Measurements from ENCODE around the gene COL28A1.
"Not testable (repeated sequence)": the region's sequence is repeated elsewhere in the genome, so short reads cannot be mapped to it uniquely, and the experiment has no call there.

The COL28A1 gene

GRCh38 chr7:7475601-7476000 lies 60.1 kb downstream of the COL28A1 start:
- no peak for DNase-seq (ENCODE audit: low read depth in 2 of 3, low spot score in 1 of 3)

GRCh38 chr7:7474436-7474835 lies 61.2 kb downstream of the COL28A1 start:
- no peak for DNase-seq (ENCODE audit: low read depth in 2 of 3, low spot score in 1 of 3)

DNA sequence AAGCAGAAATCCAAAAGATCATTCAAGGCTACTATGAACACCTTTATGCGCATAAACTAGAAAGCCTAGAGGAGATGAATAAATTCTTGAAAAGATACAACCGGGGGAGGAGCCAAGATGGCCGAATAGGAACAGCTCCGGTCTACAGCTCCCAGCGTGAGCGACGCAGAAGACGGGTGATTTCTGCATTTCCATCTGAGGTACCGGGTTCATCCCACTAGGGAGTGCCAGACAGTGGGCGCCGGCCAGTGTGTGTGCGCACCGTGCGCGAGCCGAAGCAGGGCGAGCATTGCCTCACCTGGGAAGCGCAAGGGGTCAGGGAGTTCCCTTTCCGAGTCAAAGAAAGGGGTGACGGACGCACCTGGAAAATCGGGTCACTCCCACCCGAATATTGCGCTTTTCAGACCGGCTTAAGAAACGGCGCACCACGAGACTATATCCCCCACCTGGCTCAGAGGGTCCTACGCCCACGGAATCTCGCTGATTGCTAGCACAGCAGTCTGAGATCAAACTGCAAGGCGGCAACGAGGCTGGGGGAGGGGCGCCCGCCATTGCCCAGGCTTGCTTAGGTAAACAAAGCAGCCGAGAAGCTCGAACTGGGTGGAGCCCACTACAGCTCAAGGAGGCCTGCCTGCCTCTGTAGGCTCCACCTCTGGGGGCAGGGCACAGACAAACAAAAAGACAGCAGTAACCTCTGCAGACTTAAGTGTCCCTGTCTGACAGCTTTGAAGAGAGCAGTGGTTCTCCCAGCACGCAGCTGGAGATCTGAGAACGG lies 70.5 kb downstream of the COL28A1 start:
- not testable (repeated sequence) for DNase-seq (ENCODE audit: low read depth in 2 of 3, low spot score in 1 of 3)

DNA sequence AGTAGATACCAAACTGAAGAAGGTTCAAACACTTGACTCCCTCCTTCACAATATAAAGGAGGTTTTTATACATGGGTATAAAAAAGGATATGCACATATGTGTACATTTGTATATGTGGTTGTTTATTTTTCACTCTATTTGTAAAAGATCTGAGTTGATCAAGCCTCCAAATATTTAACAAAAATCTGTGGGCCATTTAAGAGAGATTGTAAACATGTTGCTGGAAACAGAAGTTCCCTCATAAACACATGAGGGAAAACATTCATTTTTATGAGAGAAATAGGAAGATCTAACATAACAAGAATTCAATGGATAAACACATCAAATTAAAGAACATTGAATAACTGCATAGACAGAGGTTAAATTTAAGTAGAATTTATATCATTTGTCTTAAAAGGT lies 81.7 kb downstream of the COL28A1 start:
- no peak for DNase-seq (ENCODE audit: low read depth in 2 of 3, low spot score in 1 of 3)

GRCh38 chr7:7452652-7453051 lies 83.0 kb downstream of the COL28A1 start:
- DNase-seq (ENCODE audit: low read depth in 2 of 3, low spot score in 1 of 3), result no peak

- DNase-seq (ENCODE audit: low read depth in 2 of 3, low spot score in 1 of 3), result no peak
Observed at GRCh38 chr7:7452119-7452518, 83.6 kb downstream of the COL28A1 start.

DNA sequence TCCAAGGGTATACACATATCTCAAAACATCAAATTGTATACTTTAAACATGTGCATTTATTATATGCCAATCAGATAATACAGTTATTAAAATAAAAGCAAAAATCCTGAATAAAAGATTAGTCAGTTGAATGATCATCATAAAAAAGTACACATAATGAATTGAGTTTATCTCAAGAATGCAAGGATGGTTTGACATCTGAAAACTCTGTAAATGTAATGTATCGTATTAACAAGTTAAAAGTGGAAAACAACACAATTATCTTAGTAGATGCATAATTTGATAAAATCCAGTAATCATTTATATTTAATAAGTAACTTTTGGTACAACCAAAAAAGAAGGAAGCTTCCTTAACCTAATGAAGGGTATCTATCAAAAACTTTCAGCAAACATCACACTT lies 86.6 kb downstream of the COL28A1 start:
- no peak for DNase-seq (ENCODE audit: low read depth in 2 of 3, low spot score in 1 of 3)

DNA sequence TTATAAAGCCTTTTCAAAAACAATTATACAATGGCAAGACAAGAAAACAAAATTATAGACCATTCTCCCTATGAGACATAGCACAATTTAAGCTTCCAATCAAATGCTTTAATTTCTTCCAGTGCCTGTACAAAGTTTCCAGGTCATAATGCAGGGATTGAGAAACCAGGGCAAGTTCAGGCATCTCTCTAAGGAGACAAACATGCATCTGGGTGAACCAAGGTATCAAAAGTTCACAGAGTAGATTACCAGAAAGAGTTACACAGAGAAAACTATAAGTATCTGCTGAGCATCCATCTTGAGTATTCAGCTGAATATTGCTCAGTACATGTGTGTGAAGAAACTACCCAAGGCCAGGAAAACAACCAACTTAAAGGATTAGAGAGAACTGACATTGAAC lies 89.1 kb downstream of the COL28A1 start:
- DNase-seq (ENCODE audit: low read depth in 2 of 3, low spot score in 1 of 3), result no peak

DNA sequence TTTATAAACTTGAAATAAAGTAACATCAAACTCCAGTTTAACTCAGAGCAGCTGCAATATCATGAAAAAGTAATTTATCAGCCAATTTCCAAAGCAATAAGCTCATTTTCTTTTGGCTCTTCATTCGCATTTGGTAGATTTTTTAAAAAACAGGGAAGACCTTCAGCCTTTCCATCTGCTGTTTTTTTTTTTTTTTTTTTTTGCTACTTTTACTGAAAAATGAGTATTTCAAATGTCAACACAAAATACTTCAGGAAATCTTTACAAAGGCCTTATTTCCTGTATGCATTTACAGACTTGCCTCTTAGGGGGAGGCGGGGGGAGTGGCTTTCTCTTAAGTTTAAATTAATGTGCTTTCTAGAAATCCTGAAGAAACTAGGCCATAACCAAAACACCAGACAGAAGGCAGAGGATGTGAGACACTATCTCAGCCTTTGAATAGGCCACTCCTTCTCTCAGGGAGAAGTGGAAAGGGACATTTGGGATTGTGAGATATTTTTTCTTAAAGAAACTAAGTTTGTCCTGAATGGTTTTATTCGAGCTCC lies 91.8 kb downstream of the COL28A1 start:
- no peak for DNase-seq (ENCODE audit: low read depth in 2 of 3, low spot score in 1 of 3)

- no peak for DNase-seq (ENCODE audit: low read depth in 2 of 3, low spot score in 1 of 3)
Observed at GRCh38 chr7:7439564-7439963, 96.1 kb downstream of the COL28A1 start.

GRCh38 chr7:7438851-7439250 lies 96.8 kb downstream of the COL28A1 start:
- no peak for DNase-seq (ENCODE audit: low read depth in 2 of 3, low spot score in 1 of 3)

DNA sequence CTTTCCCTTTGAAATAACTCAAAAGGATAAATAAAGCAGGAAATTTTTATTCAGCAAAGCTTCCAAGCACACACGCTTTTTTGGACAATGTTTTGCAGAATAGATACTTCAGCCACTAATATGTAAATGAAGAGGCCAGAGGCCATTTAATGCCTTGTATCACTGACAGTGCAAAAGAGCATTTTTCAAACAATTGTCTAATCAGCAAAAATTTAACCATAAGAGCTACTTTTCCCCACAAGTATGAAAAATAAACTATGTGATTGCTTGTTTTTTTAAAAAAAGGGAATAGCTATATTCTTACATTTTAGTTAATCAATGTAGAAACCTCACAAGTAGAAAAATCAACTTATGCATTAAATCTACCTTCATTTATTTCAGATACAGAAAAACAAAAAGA lies 99.7 kb downstream of the COL28A1 start:
- no peak for DNase-seq (ENCODE audit: low read depth in 2 of 3, low spot score in 1 of 3)

GRCh38 chr7:7434329-7434728 lies 101.3 kb downstream of the COL28A1 start:
- no peak for DNase-seq (ENCODE audit: low read depth in 2 of 3, low spot score in 1 of 3)

GRCh38 chr7:7433811-7434210 lies 101.9 kb downstream of the COL28A1 start:
- no peak for DNase-seq (ENCODE audit: low read depth in 2 of 3, low spot score in 1 of 3)

DNA sequence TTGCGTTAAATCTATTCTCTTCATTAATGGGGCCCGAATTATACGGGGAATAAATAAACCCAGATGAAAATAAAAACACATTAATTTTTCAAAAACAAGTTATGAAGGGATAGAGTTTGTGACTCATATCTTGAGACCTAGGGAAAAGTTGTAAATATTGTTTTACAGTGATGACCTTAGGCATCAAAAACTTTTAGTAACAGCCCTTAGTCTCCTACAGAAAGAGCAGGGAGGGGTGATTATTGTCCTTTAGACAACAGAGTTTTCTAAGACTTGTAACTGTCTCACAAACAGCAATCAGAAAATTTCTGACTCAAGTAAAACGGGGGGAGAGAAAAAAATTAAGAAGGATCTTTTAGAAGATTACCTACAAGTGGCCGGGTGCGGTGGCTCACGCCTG lies 102.7 kb downstream of the COL28A1 start:
- no peak for DNase-seq (ENCODE audit: low read depth in 2 of 3, low spot score in 1 of 3)

- no peak for DNase-seq (ENCODE audit: low read depth in 2 of 3, low spot score in 1 of 3)
Observed at GRCh38 chr7:7428806-7429205, 106.9 kb downstream of the COL28A1 start.

DNA sequence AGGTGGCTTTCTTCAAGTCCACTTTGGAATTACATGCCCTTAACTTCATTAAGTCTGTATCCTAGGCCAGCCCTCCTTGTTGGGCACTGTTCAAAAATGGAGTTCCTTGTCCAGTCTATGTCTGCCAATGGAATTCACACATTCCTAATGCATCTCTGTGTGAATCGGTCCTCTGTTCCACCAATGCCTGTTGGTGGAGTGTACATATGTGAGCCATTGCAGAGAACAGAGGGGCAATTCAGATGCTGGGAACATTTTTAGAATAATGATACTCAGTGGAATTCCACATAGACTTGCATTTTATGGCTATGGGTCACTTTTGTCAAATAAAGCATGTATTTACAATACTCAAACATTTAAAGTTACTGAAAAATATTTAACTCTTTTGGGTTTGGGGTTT lies 108.3 kb downstream of the COL28A1 start:
- no peak for DNase-seq (ENCODE audit: low read depth in 2 of 3, low spot score in 1 of 3)

DNA sequence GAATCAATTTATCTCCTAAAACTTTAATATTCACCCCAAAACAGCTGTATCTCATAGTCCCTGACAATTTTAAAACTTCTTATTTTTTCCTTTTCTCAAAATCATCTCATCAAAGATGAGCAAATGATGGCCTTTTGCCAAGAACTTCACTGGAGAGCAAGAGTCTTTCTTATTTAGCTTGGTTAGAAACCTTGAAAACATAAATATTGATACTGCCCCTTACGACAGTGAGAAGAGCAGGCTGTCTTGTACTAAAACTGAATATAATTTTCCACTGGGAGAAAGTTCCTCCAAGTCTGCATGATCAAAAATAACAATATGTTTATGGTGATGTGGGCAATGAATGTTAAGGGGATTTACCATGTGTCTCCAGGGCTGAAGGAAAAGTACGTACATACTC lies 109.0 kb downstream of the COL28A1 start:
- no peak for DNase-seq (ENCODE audit: low read depth in 2 of 3, low spot score in 1 of 3)

DNA sequence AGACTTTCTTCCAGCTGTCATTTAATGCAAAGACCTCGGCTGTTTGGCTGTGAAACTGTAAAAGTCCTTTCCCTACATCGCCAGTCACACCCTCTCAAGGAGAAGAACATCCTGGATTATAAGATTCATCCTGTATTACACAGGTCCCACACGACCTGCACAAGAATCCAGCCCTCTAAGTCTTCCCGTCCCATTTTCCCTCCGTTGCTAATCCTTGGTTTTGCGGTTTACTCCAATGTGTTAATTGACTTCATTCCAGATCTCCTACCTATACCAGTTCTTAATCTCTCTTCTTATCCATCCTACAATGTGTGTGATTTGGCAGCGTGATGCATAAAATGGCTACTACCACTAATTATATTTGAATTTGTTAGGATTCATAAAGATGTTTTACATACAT lies 110.4 kb downstream of the COL28A1 start:
- no peak for DNase-seq (ENCODE audit: low read depth in 2 of 3, low spot score in 1 of 3)

- DNase-seq (ENCODE audit: low read depth in 2 of 3, low spot score in 1 of 3), result peak; percentile 20 to 26 (median 25)
Observed at GRCh38 chr7:7424151-7424873, 111.4 kb downstream of the COL28A1 start.

DNA sequence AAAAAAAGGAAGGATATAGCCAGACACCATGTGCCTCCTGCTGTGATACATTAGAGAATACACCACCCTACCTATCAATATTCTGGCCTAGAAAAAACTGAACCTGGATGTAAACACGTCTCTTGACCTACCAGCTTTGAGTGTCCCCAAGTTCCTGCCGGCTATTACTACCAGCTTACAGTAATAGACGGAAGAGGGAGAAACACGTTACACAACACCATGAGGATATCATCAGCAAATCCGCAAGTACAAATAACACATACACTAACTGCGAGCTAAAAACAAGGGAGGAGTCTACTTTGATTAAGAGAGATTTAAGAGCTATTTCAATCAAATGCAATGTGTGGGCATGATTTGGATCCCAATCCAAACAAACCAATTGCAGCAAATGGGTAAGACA lies 113.0 kb downstream of the COL28A1 start:
- DNase-seq (ENCODE audit: low read depth in 2 of 3, low spot score in 1 of 3), result no peak

DNA sequence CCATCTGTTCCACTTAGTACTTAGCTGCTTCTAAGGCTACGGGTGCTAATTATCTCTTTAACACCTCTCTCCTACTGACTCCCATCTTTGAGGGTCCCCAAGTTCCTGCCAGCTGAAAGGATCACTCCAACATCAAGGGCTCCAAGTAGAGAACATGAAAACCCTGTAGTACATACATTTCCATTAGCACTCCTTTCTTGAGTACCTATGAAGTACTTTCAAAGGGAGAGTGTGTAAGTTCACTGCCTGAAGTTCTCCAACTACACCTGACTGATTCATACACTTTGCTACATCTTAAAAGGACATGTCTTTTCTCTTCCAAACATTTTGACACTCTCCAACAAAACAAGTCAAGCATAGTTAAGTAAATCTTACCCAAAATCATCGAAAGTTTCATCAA lies 113.8 kb downstream of the COL28A1 start:
- no peak for DNase-seq (ENCODE audit: low read depth in 2 of 3, low spot score in 1 of 3)

Data from stimulated activated CD4-positive, alpha-beta T cell treated with anti-CD3 and anti-CD28 coated beads, Interleukin-12 subunit alpha, Interleukin-12 subunit beta, amount 100 ng/mL, for 48 hours (primary cell).